ENCODE results near the gene SCNN1A. TPM values are rescaled to one million over a fixed set of nuclear protein-coding genes. Genes with fewer than 3 reads are reported as not detected.

SCNN1A gene
- total RNA-seq, 4 donors from 2014 or later = 15.9 to 46.5 (median 18.8) TPM

GRCh38 chr12:6376079-6376869, 911 bp upstream of the SCNN1A start:
- Histone ChIP-seq H3K36me3 (no peaks in the 10 kb centered on the region), H3K27ac (peak overlapping the region; percentile 61 to 95 (median 76)), H3K9me3 (no peaks in the 10 kb centered on the region), H3K4me1 (peaks cover 5 to 92% (median 47%) of the 10 kb centered on the region in 4 donors), H3K27me3 (no peaks in the 10 kb centered on the region), H3K4me3 (peak overlapping the region in 1 of 4 donors; percentile 16)
- TF ChIP-seq EP300 (IDR thresholded peaks at IDR 0.05) = peak; percentile 48 to 77
- TF ChIP-seq POLR2A (IDR thresholded peaks at IDR 0.05) = no peak
- TF ChIP-seq, protein P1, sequence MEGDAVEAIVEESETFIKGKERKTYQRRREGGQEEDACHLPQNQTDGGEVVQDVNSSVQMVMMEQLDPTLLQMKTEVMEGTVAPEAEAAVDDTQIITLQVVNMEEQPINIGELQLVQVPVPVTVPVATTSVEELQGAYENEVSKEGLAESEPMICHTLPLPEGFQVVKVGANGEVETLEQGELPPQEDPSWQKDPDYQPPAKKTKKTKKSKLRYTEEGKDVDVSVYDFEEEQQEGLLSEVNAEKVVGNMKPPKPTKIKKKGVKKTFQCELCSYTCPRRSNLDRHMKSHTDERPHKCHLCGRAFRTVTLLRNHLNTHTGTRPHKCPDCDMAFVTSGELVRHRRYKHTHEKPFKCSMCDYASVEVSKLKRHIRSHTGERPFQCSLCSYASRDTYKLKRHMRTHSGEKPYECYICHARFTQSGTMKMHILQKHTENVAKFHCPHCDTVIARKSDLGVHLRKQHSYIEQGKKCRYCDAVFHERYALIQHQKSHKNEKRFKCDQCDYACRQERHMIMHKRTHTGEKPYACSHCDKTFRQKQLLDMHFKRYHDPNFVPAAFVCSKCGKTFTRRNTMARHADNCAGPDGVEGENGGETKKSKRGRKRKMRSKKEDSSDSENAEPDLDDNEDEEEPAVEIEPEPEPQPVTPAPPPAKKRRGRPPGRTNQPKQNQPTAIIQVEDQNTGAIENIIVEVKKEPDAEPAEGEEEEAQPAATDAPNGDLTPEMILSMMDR (IDR thresholded peaks at IDR 0.05) = peak; percentile 11 to 52 (median 37)
- 40 to 47% methylated on average over 19 of the region's 19 CpGs for WGBS, 2 donors
- DNase-seq (ENCODE audit: low spot score in 2 of 2) = peak in 1 of 2 donors; percentile 53

DNA sequence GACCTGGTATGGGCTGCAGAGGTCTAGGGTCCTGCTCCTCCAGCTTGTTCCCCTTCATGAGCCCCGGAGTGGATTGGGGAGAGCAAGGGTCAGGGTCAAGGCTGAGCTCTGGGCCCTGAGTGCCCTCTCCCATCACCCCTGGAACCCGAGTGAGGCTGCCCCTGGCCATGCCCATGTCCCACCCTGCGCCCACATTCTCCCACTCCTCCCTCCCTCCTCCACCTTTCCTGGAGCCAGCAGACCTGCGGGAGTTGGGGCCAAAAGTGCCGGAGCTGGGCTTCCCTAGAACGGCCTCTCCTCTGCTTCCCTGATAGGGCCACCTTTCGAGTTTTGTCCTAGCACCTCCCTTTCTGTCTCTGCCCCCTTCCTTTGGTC, 590 bp downstream of the SCNN1A start:
- TF ChIP-seq, protein P1 (IDR thresholded peaks at IDR 0.05) = no peak
- no peak for TF ChIP-seq POLR2A (IDR thresholded peaks at IDR 0.05)
- no peak for TF ChIP-seq EP300 (IDR thresholded peaks at IDR 0.05)
- H3K9me3 ChIP-seq = no peaks in the 10 kb centered on the region
- H3K27me3 ChIP-seq = no peaks in the 10 kb centered on the region
- no peak for DNase-seq (ENCODE audit: low spot score in 2 of 2)
- H3K4me3 ChIP-seq = peak overlapping the region in 1 of 4 donors; percentile 16
- no peaks in the 10 kb centered on the region for H3K36me3 ChIP-seq
- H3K4me1 ChIP-seq = peaks cover 5 to 96% (median 49%) of the 10 kb centered on the region in 4 donors
- WGBS, 2 donors = 66 to 72% methylated on average over 7 of the region's 7 CpGs
- H3K27ac ChIP-seq = peak overlapping the region; percentile 43 to 95 (median 76)

GRCh38 chr12:6374028-6374785, 1.2 kb downstream of the SCNN1A start:
- Histone ChIP-seq H3K4me1 (peaks cover 5 to 92% (median 49%) of the 10 kb centered on the region in 4 donors), H3K27me3 (no peaks in the 10 kb centered on the region), H3K9me3 (no peaks in the 10 kb centered on the region), H3K27ac (peak overlapping the region in 3 of 4 donors; percentile 43 to 95 (median 89)), H3K4me3 (peak overlapping the region in 1 of 4 donors; percentile 16), H3K36me3 (no peaks in the 10 kb centered on the region)
- 79 to 80% methylated on average over 23 to 24 of the region's 24 CpGs for WGBS, 2 donors
- TF ChIP-seq POLR2A (IDR thresholded peaks at IDR 0.05) (no peak), EP300 (IDR thresholded peaks at IDR 0.05) (no peak)
- TF ChIP-seq, protein P1 (IDR thresholded peaks at IDR 0.05) = no peak
- DNase-seq (ENCODE audit: low spot score in 2 of 2) = no peak

- 68 to 73% methylated on average over 14 of the region's 14 CpGs for WGBS, 2 donors
- Histone ChIP-seq H3K9me3 (no peaks in the 10 kb centered on the region), H3K4me3 (no peak overlapping the region), H3K36me3 (no peaks in the 10 kb centered on the region), H3K27me3 (no peaks in the 10 kb centered on the region), H3K4me1 (peaks cover 5 to 86% (median 44%) of the 10 kb centered on the region in 4 donors), H3K27ac (peak overlapping the region; percentile 67 to 95 (median 83))
- TF ChIP-seq POLR2A (IDR thresholded peaks at IDR 0.05) (no peak), EP300 (IDR thresholded peaks at IDR 0.05) (no peak)
- TF ChIP-seq, protein P1 (IDR thresholded peaks at IDR 0.05) = no peak
- DNase-seq (ENCODE audit: low spot score in 2 of 2) = no peak
Measured at GRCh38 chr12:6373022-6373787, 2.2 kb downstream of the SCNN1A start.

All from tibial nerve (tissue), 4 donors.